Midbrain (tissue), 1 donor: ENCODE results near the gene MOSPD3.

Experiments used
- DNase-seq: peaks from one replicate; lab custom pipeline; 2025; lab: John Stamatoyannopoulos, UW

Gene MOSPD3

GRCh38 chr7:100575206-100575631, 37.1 kb upstream of the MOSPD3 start:
- DNase-seq: no peak

GRCh38 chr7:100575746-100576383, 36.5 kb upstream of the MOSPD3 start:
- no peak for DNase-seq

- no peak for DNase-seq
Measured at GRCh38 chr7:100576384-100576993, 35.9 kb upstream of the MOSPD3 start.

- no peak for DNase-seq
Measured at GRCh38 chr7:100577103-100577502, 35.2 kb upstream of the MOSPD3 start.

GRCh38 chr7:100577507-100577906, 34.8 kb upstream of the MOSPD3 start:
- no peak for DNase-seq

- no peak for DNase-seq
Measured at GRCh38 chr7:100578246-100579183, 33.8 kb upstream of the MOSPD3 start.

- DNase-seq: no peak
Measured at GRCh38 chr7:100580466-100581283, 31.7 kb upstream of the MOSPD3 start.

- no peak for DNase-seq
Measured at GRCh38 chr7:100582041-100582579, 30.2 kb upstream of the MOSPD3 start.

- DNase-seq: no peak
Measured at GRCh38 chr7:100582650-100583049, 29.7 kb upstream of the MOSPD3 start.

GRCh38 chr7:100583132-100584053, 28.9 kb upstream of the MOSPD3 start:
- DNase-seq: no peak

- DNase-seq: no peak
Measured at GRCh38 chr7:100584054-100584682, 28.2 kb upstream of the MOSPD3 start.

- no peak for DNase-seq
Measured at GRCh38 chr7:100584683-100585510, 27.4 kb upstream of the MOSPD3 start.

GRCh38 chr7:100585511-100586265, 26.7 kb upstream of the MOSPD3 start, which contains the start of gene LRCH4:
Gene LRCH4, minus strand, starts transcription at chr7:100586129. Its CDS starts 29 bp downstream, at chr7:100586100.
- DNase-seq: no peak

GRCh38 chr7:100586266-100587025, 25.9 kb upstream of the MOSPD3 start, which contains the start of gene FBXO24:
Gene FBXO24, plus strand, starts transcription at chr7:100586328. Its CDS starts 298 bp downstream, at chr7:100586626.
- peak; percentile 100 for DNase-seq

- no peak for DNase-seq
Measured at GRCh38 chr7:100588438-100588837, 23.9 kb upstream of the MOSPD3 start.

GRCh38 chr7:100589341-100589947, 22.9 kb upstream of the MOSPD3 start:
- DNase-seq: no peak
